ENCODE data around the gene TRPM3.

The TRPM3 gene

DNA sequence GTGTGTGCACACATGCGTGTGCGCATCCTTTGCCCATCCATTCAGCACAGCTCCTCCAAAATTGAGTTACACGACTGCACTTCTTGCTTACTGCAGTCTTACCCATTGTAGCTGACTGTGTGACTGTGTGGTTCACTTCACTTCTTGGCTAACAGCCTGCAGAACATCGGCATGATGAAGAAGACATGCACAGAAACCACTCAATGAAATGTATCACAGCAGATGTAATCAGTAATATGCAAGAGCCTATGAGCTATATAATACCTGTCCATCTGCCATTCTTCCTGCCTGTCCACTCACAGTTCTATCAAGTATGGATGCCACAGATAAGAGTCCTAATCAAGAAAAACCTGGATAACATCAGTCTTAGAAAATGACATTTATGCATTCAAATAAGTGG is 83.9 kb downstream of the TRPM3 start:
- TF ChIP-seq MAX (IDR thresholded peaks at IDR 0.05; ENCODE audit: low read depth, low read length) (no peak), CTCF (IDR thresholded peaks at IDR 0.05; ENCODE audit: low read depth, low read length) (no peak), POLR2A (IDR thresholded peaks at IDR 0.05; ENCODE audit: extremely low read depth, insufficient read length) (no peak), MYC (IDR thresholded peaks at IDR 0.05; ENCODE audit: low read depth, low read length) (no peak)
- H3K4me3 ChIP-seq (ENCODE audit: low read depth, low read length): no peak overlapping the region
- DNase-seq (ENCODE audit: low read depth): no peak

DNA sequence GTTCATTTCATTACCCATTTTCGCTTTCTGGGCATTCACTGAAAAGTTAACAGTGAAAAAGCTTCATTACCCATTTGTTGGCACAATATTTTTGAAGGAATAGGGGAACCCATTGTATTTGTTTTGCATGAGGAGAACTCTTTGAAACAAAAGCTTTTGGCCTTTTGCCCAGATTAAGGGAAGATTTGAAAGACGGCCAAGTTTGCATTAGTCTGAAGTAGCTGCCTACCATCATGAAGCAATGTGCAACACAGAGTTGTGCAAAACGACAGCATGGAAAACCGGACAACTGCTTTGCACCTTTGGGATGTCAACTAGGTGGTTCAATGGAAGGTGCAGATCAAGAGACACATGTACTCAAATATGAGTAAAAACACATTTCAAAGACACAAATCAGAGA is 84.9 kb downstream of the TRPM3 start:
- no peak for DNase-seq (ENCODE audit: low read depth)
- TF ChIP-seq MYC (IDR thresholded peaks at IDR 0.05; ENCODE audit: low read depth, low read length) (no peak), POLR2A (IDR thresholded peaks at IDR 0.05; ENCODE audit: extremely low read depth, insufficient read length) (no peak), CTCF (IDR thresholded peaks at IDR 0.05; ENCODE audit: low read depth, low read length) (no peak), MAX (IDR thresholded peaks at IDR 0.05; ENCODE audit: low read depth, low read length) (no peak)
- no peak overlapping the region for H3K4me3 ChIP-seq (ENCODE audit: low read depth, low read length)

GRCh38 chr9:71032779-71033178 is 88.6 kb downstream of the TRPM3 start:
- H3K4me3 ChIP-seq (ENCODE audit: low read depth, low read length): no peak overlapping the region
- DNase-seq (ENCODE audit: low read depth): no peak
- TF ChIP-seq POLR2A (IDR thresholded peaks at IDR 0.05; ENCODE audit: extremely low read depth, insufficient read length) (no peak), CTCF (IDR thresholded peaks at IDR 0.05; ENCODE audit: low read depth, low read length) (no peak), MAX (IDR thresholded peaks at IDR 0.05; ENCODE audit: low read depth, low read length) (no peak), MYC (IDR thresholded peaks at IDR 0.05; ENCODE audit: low read depth, low read length) (no peak)

DNA sequence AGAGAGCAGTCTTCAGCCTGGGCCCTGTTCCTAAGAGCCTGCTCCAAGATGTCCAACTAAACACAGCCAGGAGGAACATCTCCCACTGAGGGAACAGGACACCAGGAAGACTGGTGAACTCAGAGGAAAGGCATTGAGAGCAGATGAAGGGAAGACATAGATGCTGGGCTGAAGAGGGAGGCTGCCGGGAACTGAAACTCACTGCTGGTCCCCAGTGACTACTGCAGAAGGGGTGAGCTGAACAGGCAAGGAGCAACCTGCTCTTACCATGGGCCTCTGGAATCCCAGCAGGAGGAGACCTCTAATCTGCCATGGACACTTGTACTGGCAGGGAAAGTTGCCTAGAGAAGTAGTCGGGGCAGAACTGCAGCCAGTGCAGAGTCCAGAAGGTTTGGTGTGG is 95.7 kb downstream of the TRPM3 start:
- TF ChIP-seq MAX (IDR thresholded peaks at IDR 0.05; ENCODE audit: low read depth, low read length): no peak
- no peak for TF ChIP-seq MYC (IDR thresholded peaks at IDR 0.05; ENCODE audit: low read depth, low read length)
- TF ChIP-seq CTCF (IDR thresholded peaks at IDR 0.05; ENCODE audit: low read depth, low read length): no peak
- TF ChIP-seq POLR2A (IDR thresholded peaks at IDR 0.05; ENCODE audit: extremely low read depth, insufficient read length): no peak
- H3K4me3 ChIP-seq (ENCODE audit: low read depth, low read length): no peak overlapping the region
- no peak for DNase-seq (ENCODE audit: low read depth)

DNA sequence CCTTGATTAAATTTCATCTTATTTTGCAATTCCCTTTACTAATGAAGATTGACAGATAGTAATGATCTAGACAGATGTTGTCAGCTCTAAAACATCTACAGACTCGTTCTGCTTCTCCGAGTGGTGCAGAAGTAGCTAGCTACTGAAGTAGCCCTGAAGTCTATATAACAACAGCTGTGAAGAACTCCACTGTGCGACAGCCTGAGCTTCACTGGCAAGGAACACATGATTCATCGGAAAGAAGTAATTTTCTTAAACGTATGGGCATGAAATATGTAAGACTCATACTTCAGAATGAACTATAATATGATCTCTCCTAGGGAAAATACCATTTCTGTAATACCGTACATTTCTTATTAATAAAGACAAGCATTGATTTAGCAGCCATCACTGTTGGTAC is 96.2 kb downstream of the TRPM3 start:
- no peak for DNase-seq (ENCODE audit: low read depth)
- no peak for TF ChIP-seq POLR2A (IDR thresholded peaks at IDR 0.05; ENCODE audit: extremely low read depth, insufficient read length)
- no peak for TF ChIP-seq MAX (IDR thresholded peaks at IDR 0.05; ENCODE audit: low read depth, low read length)
- no peak for TF ChIP-seq CTCF (IDR thresholded peaks at IDR 0.05; ENCODE audit: low read depth, low read length)
- TF ChIP-seq MYC (IDR thresholded peaks at IDR 0.05; ENCODE audit: low read depth, low read length): no peak
- H3K4me3 ChIP-seq (ENCODE audit: low read depth, low read length): no peak overlapping the region

GRCh38 chr9:71010258-71010657 is 111.2 kb downstream of the TRPM3 start:
- no peak for TF ChIP-seq MYC (IDR thresholded peaks at IDR 0.05; ENCODE audit: low read depth, low read length)
- no peak for TF ChIP-seq MAX (IDR thresholded peaks at IDR 0.05; ENCODE audit: low read depth, low read length)
- TF ChIP-seq CTCF (IDR thresholded peaks at IDR 0.05; ENCODE audit: low read depth, low read length): no peak
- no peak for TF ChIP-seq POLR2A (IDR thresholded peaks at IDR 0.05; ENCODE audit: extremely low read depth, insufficient read length)
- no peak for DNase-seq (ENCODE audit: low read depth)
- no peak overlapping the region for H3K4me3 ChIP-seq (ENCODE audit: low read depth, low read length)
